Measurements from ENCODE around the gene SLC66A2.

SLC66A2 gene

GRCh38 chr18:79853993-79854364, 97.5 kb downstream of the SLC66A2 start:
- no peak for TF ChIP-seq CTCF (IDR thresholded peaks at IDR 0.05)
- Histone ChIP-seq H3K4me1 (ENCODE audit: control insufficient read depth in 1 of 2, insufficient read depth in 1 of 2, low read depth in 1 of 2, low read length in 1 of 2) (no peaks in the 10 kb centered on the region), H3K36me3 (no peaks in the 10 kb centered on the region), H3K27me3 (peaks cover 4% of the 10 kb centered on the region), H3K27ac (no peak overlapping the region), H3K4me3 (ENCODE audit: low read depth in 1 of 2, low read length in 1 of 2) (no peak overlapping the region), H3K9me3 (no peaks in the 10 kb centered on the region)

GRCh38 chr18:79853303-79853992, 98.0 kb downstream of the SLC66A2 start:
- TF ChIP-seq CTCF (IDR thresholded peaks at IDR 0.05): no peak
- H3K27me3 ChIP-seq: peaks cover 4% of the 10 kb centered on the region

GRCh38 chr18:79852561-79853302, 98.7 kb downstream of the SLC66A2 start:
- no peak for TF ChIP-seq CTCF (IDR thresholded peaks at IDR 0.05)
- H3K27me3 ChIP-seq: peaks cover 4% of the 10 kb centered on the region
- no peaks in the 10 kb centered on the region for H3K9me3 ChIP-seq
- no peaks in the 10 kb centered on the region for H3K36me3 ChIP-seq
- no peaks in the 10 kb centered on the region for H3K4me1 ChIP-seq (ENCODE audit: control insufficient read depth in 1 of 2, insufficient read depth in 1 of 2, low read depth in 1 of 2, low read length in 1 of 2)
- no peak overlapping the region for H3K27ac ChIP-seq
- H3K4me3 ChIP-seq (ENCODE audit: low read depth in 1 of 2, low read length in 1 of 2): no peak overlapping the region

More at GRCh38 chr18:79853303-79853992, 98.0 kb downstream of the SLC66A2 start:
- no peaks in the 10 kb centered on the region for H3K36me3 ChIP-seq
- no peak overlapping the region for H3K4me3 ChIP-seq (ENCODE audit: low read depth in 1 of 2, low read length in 1 of 2)
- no peaks in the 10 kb centered on the region for H3K9me3 ChIP-seq
- no peak overlapping the region for H3K27ac ChIP-seq
- no peaks in the 10 kb centered on the region for H3K4me1 ChIP-seq (ENCODE audit: control insufficient read depth in 1 of 2, insufficient read depth in 1 of 2, low read depth in 1 of 2, low read length in 1 of 2)
